ENCODE data around the gene CENPV. TPM values are rescaled to one million over a fixed set of nuclear protein-coding genes. Genes with fewer than 3 reads are reported as not detected.

Gene CENPV
- total and polyA plus RNA-seq, 2 of the 13 experiments (the other 11 are each of a cell fraction or from before 2014, with no cell fraction given): 193 to 292 TPM

- TF ChIP-seq, protein P1, sequence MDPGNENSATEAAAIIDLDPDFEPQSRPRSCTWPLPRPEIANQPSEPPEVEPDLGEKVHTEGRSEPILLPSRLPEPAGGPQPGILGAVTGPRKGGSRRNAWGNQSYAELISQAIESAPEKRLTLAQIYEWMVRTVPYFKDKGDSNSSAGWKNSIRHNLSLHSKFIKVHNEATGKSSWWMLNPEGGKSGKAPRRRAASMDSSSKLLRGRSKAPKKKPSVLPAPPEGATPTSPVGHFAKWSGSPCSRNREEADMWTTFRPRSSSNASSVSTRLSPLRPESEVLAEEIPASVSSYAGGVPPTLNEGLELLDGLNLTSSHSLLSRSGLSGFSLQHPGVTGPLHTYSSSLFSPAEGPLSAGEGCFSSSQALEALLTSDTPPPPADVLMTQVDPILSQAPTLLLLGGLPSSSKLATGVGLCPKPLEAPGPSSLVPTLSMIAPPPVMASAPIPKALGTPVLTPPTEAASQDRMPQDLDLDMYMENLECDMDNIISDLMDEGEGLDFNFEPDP (CRISPR knock-in tag; conservative IDR thresholded peaks at IDR 0.05): no peak
- TF ChIP-seq ZNF879 (CRISPR knock-in tag; IDR thresholded peaks at IDR 0.05) (no peak), RFX3 (CRISPR knock-in tag; IDR thresholded peaks at IDR 0.05) (no peak), TGIF2 (CRISPR knock-in tag; IDR thresholded peaks at IDR 0.05) (peak; percentile 86), ZNF775 (CRISPR knock-in tag; IDR thresholded peaks at IDR 0.05; ENCODE audit: borderline replicate concordance) (no peak), ATF7 (IDR thresholded peaks at IDR 0.05) (no peak), ATF7 (CRISPR knock-in tag; IDR thresholded peaks at IDR 0.05) (no peak), NFYB (CRISPR knock-in tag; IDR thresholded peaks at IDR 0.05) (peak; percentile 27; the same call in 1 of the 2 replicates), SP2 (CRISPR knock-in tag; IDR thresholded peaks at IDR 0.05) (no peak), NFE2L1 (CRISPR knock-in tag; IDR thresholded peaks at IDR 0.05; ENCODE audit: borderline replicate concordance) (no peak), GPN1 (CRISPR knock-in tag; IDR thresholded peaks at IDR 0.05; ENCODE audit: borderline replicate concordance) (no peak), ARNT2 (CRISPR knock-in tag; IDR thresholded peaks at IDR 0.05; ENCODE audit: low read depth) (no peak; the same call in 1 of the 2 replicates), ZSCAN9 (CRISPR knock-in tag; IDR thresholded peaks at IDR 0.05; ENCODE audit: borderline replicate concordance) (0 out of 2 replicates have a peak, but pooled peaks have one; percentile 48), XBP1 (CRISPR knock-in tag; IDR thresholded peaks at IDR 0.05) (no peak), HMG20B (CRISPR knock-in tag; conservative IDR thresholded peaks at IDR 0.05) (no peak), ZNF225 (CRISPR knock-in tag; IDR thresholded peaks at IDR 0.05) (no peak), ZFAT (CRISPR knock-in tag; conservative IDR thresholded peaks at IDR 0.05) (no peak), GABPA (IDR thresholded peaks at IDR 0.05; ENCODE audit: low read depth, low read length) (no peak), GABPA (CRISPR knock-in tag; IDR thresholded peaks at IDR 0.05; ENCODE audit: low read depth) (no peak)
- TF ChIP-seq, protein P2, sequence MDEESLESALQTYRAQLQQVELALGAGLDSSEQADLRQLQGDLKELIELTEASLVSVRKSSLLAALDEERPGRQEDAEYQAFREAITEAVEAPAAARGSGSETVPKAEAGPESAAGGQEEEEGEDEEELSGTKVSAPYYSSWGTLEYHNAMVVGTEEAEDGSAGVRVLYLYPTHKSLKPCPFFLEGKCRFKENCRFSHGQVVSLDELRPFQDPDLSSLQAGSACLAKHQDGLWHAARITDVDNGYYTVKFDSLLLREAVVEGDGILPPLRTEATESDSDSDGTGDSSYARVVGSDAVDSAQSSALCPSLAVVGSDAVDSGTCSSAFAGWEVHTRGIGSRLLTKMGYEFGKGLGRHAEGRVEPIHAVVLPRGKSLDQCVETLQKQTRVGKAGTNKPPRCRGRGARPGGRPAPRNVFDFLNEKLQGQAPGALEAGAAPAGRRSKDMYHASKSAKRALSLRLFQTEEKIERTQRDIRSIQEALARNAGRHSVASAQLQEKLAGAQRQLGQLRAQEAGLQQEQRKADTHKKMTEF (CRISPR knock-in tag; IDR thresholded peaks at IDR 0.05): no peak
- TF ChIP-seq, protein P3, sequence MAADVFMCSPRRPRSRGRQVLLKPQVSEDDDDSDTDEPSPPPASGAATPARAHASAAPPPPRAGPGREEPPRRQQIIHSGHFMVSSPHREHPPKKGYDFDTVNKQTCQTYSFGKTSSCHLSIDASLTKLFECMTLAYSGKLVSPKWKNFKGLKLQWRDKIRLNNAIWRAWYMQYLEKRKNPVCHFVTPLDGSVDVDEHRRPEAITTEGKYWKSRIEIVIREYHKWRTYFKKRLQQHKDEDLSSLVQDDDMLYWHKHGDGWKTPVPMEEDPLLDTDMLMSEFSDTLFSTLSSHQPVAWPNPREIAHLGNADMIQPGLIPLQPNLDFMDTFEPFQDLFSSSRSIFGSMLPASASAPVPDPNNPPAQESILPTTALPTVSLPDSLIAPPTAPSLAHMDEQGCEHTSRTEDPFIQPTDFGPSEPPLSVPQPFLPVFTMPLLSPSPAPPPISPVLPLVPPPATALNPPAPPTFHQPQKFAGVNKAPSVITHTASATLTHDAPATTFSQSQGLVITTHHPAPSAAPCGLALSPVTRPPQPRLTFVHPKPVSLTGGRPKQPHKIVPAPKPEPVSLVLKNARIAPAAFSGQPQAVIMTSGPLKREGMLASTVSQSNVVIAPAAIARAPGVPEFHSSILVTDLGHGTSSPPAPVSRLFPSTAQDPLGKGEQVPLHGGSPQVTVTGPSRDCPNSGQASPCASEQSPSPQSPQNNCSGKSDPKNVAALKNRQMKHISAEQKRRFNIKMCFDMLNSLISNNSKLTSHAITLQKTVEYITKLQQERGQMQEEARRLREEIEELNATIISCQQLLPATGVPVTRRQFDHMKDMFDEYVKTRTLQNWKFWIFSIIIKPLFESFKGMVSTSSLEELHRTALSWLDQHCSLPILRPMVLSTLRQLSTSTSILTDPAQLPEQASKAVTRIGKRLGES (CRISPR knock-in tag; IDR thresholded peaks at IDR 0.05; ENCODE audit: borderline replicate concordance): no peak
- TF ChIP-seq, protein P4, sequence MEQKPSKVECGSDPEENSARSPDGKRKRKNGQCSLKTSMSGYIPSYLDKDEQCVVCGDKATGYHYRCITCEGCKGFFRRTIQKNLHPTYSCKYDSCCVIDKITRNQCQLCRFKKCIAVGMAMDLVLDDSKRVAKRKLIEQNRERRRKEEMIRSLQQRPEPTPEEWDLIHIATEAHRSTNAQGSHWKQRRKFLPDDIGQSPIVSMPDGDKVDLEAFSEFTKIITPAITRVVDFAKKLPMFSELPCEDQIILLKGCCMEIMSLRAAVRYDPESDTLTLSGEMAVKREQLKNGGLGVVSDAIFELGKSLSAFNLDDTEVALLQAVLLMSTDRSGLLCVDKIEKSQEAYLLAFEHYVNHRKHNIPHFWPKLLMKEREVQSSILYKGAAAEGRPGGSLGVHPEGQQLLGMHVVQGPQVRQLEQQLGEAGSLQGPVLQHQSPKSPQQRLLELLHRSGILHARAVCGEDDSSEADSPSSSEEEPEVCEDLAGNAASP (CRISPR knock-in tag; IDR thresholded peaks at IDR 0.05; ENCODE audit: borderline replicate concordance): 0 out of 2 replicates have a peak, but pooled peaks have one; percentile 23
- TF ChIP-seq, protein P5, sequence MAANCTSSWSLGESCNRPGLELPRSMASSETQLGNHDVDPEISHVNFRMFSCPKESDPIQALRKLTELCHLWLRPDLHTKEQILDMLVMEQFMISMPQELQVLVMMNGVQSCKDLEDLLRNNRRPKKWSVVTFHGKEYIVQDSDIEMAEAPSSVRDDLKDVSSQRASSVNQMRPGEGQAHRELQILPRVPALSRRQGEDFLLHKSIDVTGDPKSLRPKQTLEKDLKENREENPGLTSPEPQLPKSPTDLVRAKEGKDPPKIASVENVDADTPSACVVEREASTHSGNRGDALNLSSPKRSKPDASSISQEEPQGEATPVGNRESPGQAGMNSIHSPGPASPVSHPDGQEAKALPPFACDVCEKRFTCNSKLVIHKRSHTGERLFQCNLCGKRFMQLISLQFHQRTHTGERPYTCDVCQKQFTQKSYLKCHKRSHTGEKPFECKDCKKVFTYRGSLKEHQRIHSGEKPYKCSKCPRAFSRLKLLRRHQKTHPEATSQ (CRISPR knock-in tag; IDR thresholded peaks at IDR 0.05; ENCODE audit: borderline replicate concordance): no peak
These were observed 55.7 kb downstream of the CENPV start (continued) for GRCh38 chr17:16297367-16298139.

Data from HepG2 (cell line).